Kidney tubule cell (primary cell): ENCODE results near the gene NRCAM.

Source experiments
- DNase-seq: peaks from one replicate; pipeline ENCODE4 v3.0.0-alpha.2; 2018; ENCODE audit warnings: low spot score

NRCAM gene

DNA sequence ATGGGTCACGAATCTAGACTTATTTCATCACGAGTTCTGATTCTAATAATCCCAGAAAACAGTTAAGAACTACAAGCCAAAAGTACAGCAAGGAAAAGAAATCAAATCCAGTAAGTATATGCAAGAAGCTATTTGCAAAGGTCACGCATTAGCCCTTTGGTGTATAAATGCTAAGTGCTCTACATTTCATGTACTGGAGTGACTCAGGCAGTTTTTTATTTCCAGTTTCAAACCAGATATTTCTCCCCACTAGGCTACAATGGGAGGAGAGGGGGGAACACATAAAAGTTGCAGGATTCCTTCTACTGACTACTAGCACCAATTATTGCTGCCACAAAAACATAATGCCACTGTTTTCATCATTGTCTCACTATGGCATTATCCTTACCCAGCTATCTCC is 148.0 kb downstream of the NRCAM start:
- DNase-seq: peak; percentile 30

DNA sequence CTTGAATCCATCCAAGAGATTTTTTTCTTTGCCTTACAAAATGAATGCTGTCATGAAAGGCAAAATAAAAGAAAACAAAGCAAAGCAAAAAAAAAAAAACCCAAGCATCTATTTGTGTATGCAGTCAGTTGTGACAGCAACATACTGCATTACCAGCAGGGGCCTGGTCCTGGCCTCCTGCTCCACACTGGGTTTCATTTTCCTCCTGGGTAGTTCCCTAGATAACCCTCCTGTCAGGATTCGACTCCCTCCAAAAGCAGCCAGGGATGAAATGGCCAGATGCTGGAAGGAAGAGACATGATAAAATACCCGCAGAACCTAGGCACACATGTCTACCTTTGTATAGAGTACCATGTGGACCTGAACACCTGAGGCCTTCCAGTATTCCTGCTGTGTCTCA is 148.6 kb downstream of the NRCAM start:
- DNase-seq: no peak

DNA sequence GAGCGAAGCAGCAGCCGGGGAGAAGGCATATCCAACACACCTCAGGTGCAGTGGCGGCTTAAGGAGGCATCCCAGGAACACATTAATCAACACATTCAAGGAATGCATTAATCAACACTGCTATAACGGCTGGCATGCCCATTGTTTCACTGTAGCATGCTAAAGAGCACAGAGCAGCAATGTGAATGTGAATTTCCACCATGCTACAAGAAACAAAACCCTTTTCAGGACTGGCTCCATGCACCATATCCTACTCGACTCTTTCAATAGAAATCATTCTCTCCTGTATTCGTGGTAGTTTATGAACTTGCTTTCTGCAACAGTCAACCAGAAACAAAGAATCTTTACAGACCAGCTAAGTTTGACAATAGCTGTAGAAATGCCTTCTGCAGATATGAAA is 149.0 kb downstream of the NRCAM start:
- DNase-seq: no peak

DNA sequence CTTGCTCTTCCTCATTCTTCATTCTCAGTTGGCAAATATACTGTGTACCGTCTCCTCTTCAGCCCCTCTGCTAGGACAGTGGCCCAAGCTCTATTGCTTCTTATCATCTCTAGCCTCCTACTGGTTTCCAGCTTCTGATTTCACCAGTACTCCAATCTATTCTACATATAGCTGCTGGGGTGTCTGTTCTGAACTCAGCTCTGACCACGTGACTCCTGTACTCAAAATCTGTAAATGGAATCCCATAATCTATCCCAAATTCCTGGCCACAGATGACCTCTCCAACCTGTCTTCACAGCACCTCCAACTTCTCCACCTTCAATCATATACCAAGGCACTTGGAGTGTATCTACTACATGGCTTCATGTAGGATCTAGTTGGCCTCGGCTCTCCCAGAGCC is 152.9 kb downstream of the NRCAM start:
- DNase-seq: no peak

DNA sequence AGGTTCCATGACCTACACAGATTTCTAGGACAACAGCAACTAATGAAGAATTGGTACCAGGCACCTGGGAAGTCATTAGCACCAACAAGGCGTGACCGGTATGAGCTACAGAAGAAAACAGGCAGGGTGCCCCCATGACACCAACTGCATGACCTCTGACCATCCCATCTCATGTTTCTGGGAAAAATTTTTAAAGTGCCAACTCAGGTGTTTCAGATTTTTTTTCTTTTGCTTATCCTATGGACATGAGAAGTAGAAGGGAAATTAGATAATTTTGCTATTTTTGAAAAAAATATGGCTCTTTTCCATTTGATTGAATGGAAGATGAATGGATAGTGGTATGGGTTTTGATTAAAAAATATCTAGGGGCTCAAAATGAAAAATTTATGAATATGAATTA is 154.8 kb downstream of the NRCAM start:
- DNase-seq: no peak

DNA sequence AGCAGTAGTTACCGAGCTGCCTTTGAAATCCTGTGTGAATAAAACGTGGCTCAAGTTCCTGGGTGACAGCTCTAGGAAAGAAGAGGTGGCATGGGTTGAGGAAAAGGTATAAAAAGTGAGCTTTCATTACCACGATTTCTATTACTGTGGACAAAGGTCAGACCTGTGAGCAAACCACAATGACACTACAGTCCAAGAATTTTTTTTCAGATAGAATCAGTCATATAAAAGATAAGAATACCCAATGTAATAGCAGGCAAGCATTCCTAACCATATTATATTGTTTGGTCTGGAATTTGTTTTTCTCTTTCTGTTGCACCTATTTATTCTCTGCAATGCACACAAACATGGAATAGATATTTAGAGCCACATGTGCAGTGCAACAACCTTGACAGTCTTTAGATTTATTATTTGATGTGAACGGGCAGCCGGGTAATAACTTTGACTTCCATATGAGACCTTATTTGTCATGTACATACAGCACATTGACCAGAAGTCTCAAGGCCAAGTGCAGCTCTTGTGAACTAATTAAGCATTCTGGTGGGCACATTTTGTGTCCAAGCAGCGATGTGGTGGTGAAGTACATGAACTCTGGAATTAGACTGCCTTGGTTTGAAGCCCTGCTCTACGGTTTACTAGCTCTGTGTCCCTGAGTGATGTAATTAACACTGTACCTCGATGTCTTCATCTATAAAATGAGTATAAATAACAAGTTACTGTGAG is 156.8 kb downstream of the NRCAM start:
- DNase-seq: peak; percentile 85

DNA sequence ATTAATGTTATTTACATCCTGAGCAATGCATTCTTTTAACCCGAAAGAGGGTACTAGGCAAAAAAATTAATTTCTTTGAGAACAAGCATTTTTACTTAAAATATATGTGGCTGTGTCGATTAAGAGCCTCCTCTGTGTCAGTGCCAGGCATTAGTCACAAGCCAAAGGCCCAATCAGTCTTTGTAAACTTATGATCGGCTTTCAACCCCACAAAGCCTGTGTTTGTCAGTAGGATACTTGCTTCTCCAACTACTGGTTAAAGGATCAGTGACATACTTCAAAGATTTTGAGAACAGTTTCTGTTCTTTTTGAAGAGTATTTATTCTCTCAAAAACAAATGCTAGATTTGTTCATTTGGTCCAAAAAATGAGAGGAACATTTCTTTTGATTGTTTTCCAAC is 159.3 kb downstream of the NRCAM start:
- no peak for DNase-seq

DNA sequence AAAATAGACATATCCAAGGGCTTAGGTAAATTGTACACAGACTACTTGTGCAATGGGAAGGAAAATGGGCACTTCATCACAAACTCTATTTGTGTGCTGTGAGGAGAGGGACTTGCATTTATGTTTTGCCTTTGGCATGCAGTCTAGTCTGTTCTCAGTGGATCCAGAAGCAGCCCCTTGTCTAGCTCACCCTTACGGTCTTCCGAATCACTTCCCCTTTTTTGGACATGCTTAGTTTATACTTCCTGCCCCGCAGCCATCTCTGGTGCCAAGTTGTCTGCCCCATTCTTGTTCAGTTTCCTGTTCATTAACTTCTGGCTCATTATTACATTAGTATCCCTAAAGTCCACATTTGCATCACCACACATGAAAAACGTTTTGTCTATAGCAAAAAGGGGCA is 161.6 kb downstream of the NRCAM start:
- DNase-seq: peak; percentile 42

DNA sequence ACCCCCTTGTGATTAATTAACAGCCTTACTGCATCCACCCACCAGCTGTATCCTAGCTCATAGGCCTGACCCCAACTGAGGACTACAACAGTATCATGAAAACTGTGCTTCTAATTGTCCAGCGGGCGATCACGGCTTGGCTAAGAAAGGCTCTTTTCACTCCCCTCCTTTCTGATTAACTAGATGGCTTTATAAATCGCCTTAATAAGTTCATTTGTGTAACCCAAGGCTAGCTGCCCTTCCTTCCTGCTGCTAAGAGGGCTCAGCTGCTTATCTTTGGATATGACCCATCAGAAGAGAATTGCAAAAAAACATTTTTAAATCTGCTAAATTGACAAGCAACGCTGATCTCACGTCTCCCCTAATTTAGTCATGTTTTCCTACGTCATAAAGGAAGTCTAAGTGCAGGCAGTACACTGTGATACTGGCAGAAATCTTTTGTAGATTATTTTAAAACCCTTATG is 163.1 kb downstream of the NRCAM start:
- no peak for DNase-seq

DNA sequence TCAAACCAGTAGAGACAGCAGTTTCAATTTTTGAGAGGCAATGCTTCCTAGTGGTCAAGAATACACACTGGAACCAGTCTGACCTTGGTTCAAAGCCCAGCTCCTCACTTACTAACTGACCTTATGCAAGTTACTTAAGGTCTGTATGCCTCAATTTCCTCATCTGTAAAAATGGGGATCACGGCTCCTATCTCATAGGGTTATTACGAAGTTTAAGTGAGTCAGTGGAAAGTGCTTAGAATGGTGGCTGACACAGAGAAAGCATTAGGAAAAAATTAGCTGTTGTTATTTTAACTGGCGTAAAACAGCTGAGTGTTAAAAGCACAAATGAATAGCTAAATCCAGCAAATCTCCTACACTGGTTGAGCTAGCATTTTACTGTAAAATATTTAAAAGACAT is 163.7 kb downstream of the NRCAM start:
- no peak for DNase-seq

DNA sequence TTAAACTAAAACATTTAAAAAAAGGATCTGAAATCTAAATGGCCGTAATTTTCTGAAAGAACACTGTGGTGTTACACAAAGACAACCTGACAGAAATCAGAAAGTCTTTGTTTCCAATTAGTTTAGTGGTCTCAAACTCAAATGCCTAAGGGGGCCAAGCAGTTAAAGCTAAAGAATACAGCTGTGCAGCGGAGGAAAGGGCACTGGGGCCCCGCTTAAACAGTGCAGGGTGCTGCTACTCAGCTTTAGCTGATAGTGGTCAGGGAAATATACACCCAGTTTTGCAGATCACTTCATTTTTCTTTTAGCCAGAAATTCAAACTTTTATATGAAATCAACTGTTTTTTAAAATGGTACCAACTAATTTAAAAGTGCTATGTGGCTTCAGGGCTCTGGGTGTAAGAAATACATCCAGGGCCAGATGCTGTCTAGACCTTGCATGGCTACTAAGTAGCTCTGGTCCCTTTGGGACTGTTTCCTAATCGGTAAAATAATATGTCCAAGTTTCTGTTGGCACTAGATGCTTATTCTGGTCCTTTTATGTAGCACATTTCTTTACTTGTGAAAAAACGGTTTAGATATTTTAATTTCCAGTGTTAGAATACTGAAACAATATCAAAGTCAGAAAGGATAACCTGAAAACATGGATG is 164.3 kb downstream of the NRCAM start:
- no peak for DNase-seq

DNA sequence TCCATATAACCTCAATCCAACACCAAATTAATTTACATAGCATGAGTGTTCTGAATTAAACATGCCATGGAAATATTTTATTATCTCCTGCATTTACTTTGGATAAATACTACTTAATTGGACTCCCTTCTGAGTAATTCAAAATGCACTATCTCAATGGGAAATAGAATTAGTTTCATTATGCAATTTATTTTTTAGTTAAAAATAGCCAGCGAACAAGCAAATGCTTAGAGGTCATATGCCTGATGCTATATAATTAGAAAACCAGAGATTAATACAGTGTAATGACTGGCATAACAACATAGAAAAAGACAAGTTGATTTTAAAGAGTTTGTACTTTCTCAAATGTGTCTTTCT is 165.1 kb downstream of the NRCAM start:
- DNase-seq: no peak

DNA sequence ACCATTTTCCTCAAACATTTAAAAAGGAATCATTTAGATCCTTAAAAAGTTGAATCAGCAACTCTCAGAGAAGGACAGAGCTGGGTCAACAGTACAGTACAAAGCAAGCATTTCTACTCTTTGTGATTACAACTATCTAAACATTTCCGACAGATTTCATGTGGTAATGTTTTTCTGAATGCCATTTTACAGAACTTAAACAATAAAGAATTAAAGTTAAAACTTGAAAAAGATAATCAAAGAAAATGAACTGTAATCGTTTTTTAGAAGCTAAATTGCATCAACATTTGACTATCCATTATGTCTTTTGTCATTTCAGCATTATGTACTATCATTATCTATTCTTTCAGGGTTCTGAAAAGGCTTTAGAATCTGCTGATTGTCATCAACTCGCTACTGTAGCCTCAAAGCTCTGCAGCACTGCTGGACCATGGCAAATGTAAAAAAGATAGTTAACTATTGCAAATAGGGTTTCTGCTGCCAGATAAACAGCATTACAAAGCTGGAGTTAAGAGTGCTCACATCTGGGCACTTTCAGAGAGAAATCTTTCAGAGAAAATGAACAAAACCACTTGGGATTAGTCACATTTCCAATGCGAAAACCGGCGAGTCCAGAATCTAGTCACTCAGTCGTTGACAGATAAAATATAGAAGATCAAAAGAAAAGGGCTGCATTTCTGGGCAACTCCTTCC is 165.6 kb downstream of the NRCAM start:
- no peak for DNase-seq

DNA sequence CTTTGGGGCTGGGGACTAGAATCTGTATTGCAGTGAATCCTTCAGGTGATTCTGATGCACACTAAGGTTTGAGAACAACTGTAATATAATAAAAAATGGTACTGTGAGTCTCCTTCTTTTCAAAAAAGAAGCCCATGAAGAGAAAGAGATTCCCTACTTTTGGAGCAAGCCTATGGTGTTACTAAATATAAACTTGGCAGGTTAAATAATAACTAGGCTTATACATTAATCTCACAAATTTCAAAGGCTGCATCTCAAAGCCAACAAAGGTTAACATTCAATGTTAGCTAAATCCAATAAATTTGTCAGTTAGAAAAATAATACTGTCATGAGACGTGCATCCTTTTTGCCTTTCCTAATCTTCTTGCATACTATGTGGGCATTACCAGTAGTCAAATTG is 166.4 kb downstream of the NRCAM start:
- no peak for DNase-seq

DNA sequence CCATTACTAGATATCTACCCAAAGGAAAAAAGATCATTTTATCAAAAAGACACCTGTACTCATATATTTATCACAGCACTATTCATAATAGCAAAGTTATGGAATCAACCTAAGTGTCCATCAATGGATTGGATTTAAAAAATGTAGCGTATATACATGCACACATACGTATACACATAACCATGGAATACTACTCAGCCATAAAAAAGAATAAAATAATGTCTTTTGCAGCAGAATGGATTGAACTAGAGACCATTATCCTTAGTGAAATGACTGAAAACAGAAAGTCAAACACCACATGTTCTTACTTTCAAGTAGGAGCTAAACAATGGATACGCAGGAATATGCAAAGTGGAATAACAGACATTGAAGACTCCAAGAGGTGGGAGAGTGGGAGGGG is 168.4 kb downstream of the NRCAM start:
- DNase-seq: no peak

DNA sequence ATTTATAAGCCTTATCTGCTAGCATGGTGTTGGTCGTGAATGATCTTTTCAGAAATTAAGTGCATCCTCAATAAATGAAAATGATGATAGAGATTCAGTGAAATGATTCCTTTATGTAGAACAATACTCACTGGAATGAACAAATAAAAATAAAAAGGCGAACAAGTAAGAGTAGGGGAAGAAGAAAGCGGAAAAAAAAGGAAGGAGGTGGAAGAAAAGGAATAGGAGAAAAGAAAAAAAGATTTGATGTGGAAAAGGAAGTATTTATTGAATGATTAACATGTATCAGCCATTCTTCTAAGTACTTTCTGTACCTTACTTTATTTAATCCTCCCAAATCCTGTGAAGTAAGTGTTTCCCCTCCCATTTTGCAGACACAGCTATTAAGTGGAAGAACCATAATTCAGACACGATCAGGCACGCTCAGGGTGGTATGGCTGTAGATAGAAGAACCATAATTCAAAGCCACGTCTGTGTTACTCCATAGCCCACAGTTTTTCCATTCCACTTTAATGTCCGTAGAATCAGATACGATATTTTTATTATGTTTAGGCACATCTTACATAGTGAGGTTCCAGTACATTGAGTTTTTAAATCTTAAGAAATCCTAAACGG is 169.8 kb downstream of the NRCAM start:
- no peak for DNase-seq

DNA sequence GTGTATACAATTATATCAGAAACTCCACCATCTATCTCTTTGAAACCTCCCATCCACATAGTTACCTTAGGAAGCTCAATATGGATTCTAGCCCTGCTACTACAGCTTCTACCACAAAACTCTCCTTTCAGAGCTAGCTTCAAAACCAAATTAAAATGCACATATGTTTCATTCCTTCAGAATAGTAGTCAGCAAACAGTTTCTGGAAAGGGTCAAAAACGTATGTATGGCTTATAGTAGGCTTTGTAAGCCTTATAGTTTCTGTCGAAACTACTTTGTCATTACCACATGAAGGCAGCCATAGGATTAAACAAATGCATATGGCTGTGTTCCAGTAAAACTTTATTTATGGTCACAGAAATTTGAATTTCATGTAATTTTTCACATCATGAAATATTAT is 170.5 kb downstream of the NRCAM start:
- no peak for DNase-seq

DNA sequence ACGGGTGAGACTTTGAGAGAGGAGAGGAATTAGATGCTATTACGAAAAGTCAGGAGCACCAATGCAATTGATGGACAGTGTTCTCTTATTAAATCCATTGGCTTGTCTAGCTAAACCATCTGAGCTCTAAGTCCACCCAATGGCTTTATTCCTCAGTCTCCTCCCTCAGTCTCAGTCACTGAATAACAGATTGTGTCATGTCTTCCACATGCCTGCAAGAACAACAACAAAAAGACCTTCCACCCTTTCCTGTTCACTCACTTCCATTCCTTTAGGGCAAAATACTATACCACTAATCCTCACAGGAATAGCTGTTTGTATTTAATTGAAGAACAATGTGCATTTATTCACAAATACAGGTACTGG is 171.2 kb downstream of the NRCAM start:
- DNase-seq: peak; percentile 38

DNA sequence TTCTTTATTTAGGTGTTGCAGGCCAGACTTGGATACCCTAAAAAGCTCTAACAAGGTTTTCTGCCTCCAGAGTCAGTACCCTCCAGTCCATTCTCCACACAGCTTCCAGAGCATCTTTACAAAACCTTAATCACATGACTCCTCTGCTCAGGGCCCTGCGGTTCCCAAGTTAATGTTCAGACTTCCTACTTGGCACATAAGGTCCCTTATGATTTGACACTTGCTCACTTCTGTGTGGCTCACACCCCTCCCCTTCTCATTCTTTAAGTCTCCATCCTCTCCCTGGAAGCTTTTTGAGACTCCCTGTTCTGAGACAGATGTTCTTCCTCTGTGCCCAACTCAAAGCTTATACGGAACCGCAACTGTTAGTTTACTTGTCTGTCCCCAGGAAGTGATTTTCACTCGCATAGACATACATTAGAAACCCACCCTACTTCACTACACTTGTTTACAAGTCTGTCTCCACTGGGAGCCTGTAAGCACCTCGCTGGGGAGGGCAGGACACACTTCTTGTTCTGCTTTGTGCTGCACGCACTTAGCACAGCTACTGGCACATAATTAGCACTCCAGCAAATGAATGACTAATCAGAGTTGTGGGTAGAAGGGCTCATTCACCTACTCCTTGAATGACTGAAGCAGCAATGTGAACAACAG is 171.8 kb downstream of the NRCAM start:
- DNase-seq: peak; percentile 50

DNA sequence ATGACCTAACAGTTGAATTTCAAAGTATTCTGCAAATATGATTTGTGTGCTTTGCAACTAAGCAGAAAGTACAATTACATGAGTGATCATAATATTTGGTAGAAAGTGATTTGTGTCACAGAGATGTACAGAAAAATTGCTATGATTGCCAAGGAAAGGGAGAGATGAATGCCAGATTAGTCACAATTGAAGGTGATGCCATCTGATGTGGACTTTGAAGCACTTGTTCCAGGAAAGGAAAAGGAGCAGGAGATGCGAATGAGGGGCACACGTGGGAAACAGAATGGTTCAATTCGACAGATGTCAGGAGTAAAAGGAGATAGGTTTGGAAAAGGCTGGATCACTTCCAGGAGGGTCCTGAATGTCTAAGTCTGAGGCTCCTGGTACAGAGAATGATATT is 173.0 kb downstream of the NRCAM start:
- DNase-seq: peak; percentile 21

DNA sequence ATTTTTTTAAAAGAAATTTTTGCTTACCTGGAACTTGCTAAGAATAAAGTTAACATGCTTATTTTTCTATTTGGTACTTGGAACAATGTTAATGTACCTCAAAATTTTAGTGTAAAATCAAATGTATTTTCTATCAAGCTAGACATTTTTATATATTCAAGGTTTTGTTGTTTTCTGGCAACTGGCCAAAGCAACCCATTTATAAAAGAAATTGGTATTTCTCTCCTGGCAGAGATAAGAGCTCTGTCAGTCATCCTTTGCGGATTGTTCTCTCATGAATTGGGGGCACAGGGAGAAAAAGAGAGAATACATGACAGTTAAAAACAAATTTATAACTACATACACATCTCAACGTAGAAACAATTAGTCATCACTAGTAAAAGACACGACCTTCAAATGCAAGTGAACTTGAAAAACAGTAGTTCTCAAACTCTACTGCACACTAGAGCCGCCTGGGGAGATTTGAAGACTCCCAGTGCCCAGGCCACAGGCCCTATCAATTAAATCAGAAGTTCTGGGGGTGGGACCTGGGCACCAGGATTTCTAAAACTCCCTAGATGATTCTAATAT is 173.7 kb downstream of the NRCAM start:
- DNase-seq: no peak

DNA sequence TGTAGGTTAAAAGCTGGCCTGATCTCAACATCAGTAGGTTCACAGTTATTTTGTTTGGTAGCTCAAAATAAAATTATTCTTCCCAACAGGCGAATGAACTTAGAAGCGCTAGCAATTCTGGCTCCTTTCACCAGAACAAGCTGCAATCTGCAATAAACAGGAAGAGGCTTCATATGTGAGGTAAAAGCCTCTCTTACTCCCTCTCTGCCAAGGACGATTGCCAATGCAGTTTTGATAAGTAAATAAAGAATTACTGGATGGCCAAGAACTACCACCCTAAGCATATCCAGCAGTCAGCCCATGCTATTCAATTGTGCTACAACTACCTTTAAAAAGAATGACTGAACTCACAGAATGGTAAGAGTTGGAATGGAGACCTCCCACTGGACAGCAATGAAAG is 176.1 kb downstream of the NRCAM start:
- no peak for DNase-seq
